Spleen (tissue), 11 donors: ENCODE measurements around the gene TNNT1. TPM values are rescaled to one million over a fixed set of nuclear protein-coding genes. Genes with fewer than 3 reads are reported as not detected.

ENCODE experiments used
- DNase-seq: peaks from one replicate; pipeline ENCODE4 v3.0.0-alpha.2; 2020
- H3K27ac ChIP-seq, 8 donors: fragments of 200-600 bp; sonication (generic) in 7 of 8; 1 replicate in 4 of 8; 2 replicates in 4 of 8; pipeline versions ENCODE4 v1.5.0 to v1.8.0; 2016 to 2021; ENCODE audit warnings: inconsistent platforms in 4 of 8, mild to moderate bottlenecking in 4 of 8, moderate library complexity in 1 of 8
- H3K27me3 ChIP-seq, 7 donors: fragments of 200-600 bp; sonication (generic) in 6 of 7; replicated peaks in 1 of 7; 1 replicate in 4 of 7; 2 replicates in 3 of 7; pipeline versions ENCODE4 v1.5.0 to v1.8.0; 2016 to 2021; ENCODE audit warnings: inconsistent platforms in 3 of 7, mild to moderate bottlenecking in 1 of 7
- H3K36me3 ChIP-seq, 6 donors: fragments of 200-600 bp; sonication (generic) in 5 of 6; 1 replicate in 4 of 6; 2 replicates in 2 of 6; pipeline versions ENCODE4 v1.5.0 to v1.8.0; 2016 to 2021; ENCODE audit warnings: inconsistent platforms in 2 of 6
- H3K4me1 ChIP-seq, 6 donors: fragments of 200-600 bp; sonication (generic) in 5 of 6; 1 replicate in 3 of 6; 2 replicates in 3 of 6; pipeline versions ENCODE4 v1.5.0 to v1.8.0; 2016 to 2021; ENCODE audit warnings: inconsistent platforms in 3 of 6
- H3K4me3 ChIP-seq, 8 donors: fragments of 200-600 bp; sonication (generic) in 7 of 8; 1 replicate in 4 of 8; 2 replicates in 4 of 8; pipeline versions ENCODE4 v1.5.0 to v1.8.0; 2016 to 2021; ENCODE audit warnings: inconsistent platforms in 4 of 8, mild to moderate bottlenecking in 4 of 8, moderate library complexity in 2 of 8
- H3K9me3 ChIP-seq, 8 donors: fragments of 200-600 bp; sonication (generic) in 7 of 8; 1 replicate in 4 of 8; 2 replicates in 4 of 8; pipeline versions ENCODE4 v1.5.0 to v1.8.0; 2016 to 2021; ENCODE audit warnings: inconsistent platforms in 4 of 8
- CTCF ChIP-seq, 11 experiments: fragments of 200-600 bp in 7 of 11; fragments of 450-650 bp in 4 of 11; sonication (generic) in 4 of 11; IDR thresholded peaks in 8 of 11; conservative IDR thresholded peaks in 3 of 11; 1 replicate in 7 of 11; 2 replicates in 4 of 11; pipeline versions ENCODE4 v1.4.0 to v1.8.0; 2016 to 2021; ENCODE audit warnings: antibody characterized with exemption in 11 of 11, inconsistent platforms in 4 of 11, mild to moderate bottlenecking in 1 of 11
- POLR2A ChIP-seq, 3 donors: fragments of 450-650 bp; IDR thresholded peaks; one replicate each; pipeline ENCODE4 v1.5.1; 2017; ENCODE audit warnings: antibody characterized with exemption in 3 of 3, mild to moderate bottlenecking in 1 of 3
- POLR2AphosphoS5 ChIP-seq, 3 donors: sonication (generic); formaldehyde crosslinking; IDR thresholded peaks; one replicate each; pipeline ENCODE4 v1.5.1; 2017; ENCODE audit warnings: antibody characterized with exemption in 3 of 3
- WGBS, 5 donors: extraction: QIAGEN DNeasy Blood & Tissue Kit in 3 of 5; methylation state at CpG; one replicate each; pipeline versions ENCODE4 v1.1.5 to v1.1.7; 2013 to 2018; 5-methylcytosine and 5-hydroxymethylcytosine counted together
- intact Hi-C: fragments of 100-400 bp; cut with DNase I; formaldehyde crosslinking; loops from one replicate; pipeline ENCODE4 v1.15.0; 2023; ENCODE audit warnings: low total_unique reads
- polyA plus RNA-seq, 3 donors: library from polyadenylated mRNA; stranded (reverse); fragments of 200-250 nt; gene quantifications; one replicate each; pipeline ENCODE4 v1.2.1, GENCODE V29; 2013
- total RNA-seq, 7 donors: library from RNA; depleted of rRNA in 3 of 7; stranded (reverse); fragments of >200 nt in 3 of 7; fragmentation: NEBNext Ultra II Directional in 4 of 7; extraction: Animal tissue kit (Norgen Biotek cat#: 25700) in 4 of 7; gene quantifications; one replicate each; pipeline versions ENCODE4 v1.1.0 to v1.2.1, GENCODE V29; 2016 to 2021
- donor health status: healthy with polysubstance abuse.
- donor health status: DM: no; HTN: no; CAD: no; lungs with moderate emphysema.
- donor health status: DM: no; HTN: no; CAD: no.
- donor health status: Bipolar disorder and iron deficiency.
- donor health status: healthy.
- donor health status: DM: no; HTN: no; CAD: no.
- donor health status: DM: yes; HTN: yes; CAD: no.

The TNNT1 gene
- total and polyA plus RNA-seq, 10 donors: 0.26 to 6.2 (median 1.5) TPM; not detected in 3

GRCh38 chr19:55161571-55162322 lies 12.7 kb upstream of the TNNT1 start:
- DNase-seq: no peak
- intact Hi-C loops: no loop called here
- TF ChIP-seq POLR2AphosphoS5 (IDR thresholded peaks at IDR 0.05) (no peak), CTCF (IDR thresholded peaks at IDR 0.05 in 8 of 11, conservative IDR thresholded peaks at IDR 0.05 in 3 of 11) (no peak), POLR2A (IDR thresholded peaks at IDR 0.05) (no peak)
- no peak overlapping the region for H3K4me3 ChIP-seq
- H3K27me3 ChIP-seq: peaks cover 5 to 100% (median 71%) of the 10 kb centered on the region in 7 donors
- H3K9me3 ChIP-seq: no peaks in the 10 kb centered on the region
- H3K27ac ChIP-seq: no peak overlapping the region
- H3K36me3 ChIP-seq: no peaks in the 10 kb centered on the region
- H3K4me1 ChIP-seq: peaks cover 0 to 26% (median 17%) of the 10 kb centered on the region in 6 donors
- 28 to 58% (median 32%) methylated on average over 22 to 61 of the region's 61 CpGs for WGBS, 5 donors

DNA sequence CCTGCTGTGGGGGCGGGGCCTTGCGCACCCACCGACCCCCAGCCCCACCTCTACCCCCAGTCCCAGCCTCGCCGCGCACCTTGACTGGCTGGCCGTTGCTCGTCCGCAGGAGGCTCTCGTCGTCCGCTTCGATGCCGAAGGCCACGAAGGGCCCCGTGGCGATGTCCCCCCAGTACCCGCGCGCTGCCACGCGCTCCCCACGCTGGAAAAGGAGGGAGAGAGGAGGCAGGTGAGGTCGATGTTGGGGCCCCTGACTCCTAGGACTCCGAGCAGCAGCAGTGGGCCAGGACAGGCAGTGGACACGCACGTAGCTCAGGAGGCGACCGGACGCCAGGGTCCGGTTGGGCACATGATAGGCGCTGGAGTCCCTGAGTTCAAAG lies 12.0 kb upstream of the TNNT1 start:
- Histone ChIP-seq H3K9me3 (peaks cover 0 to 3% (median 0%) of the 10 kb centered on the region in 8 donors), H3K36me3 (no peaks in the 10 kb centered on the region), H3K4me1 (peaks cover 0 to 26% (median 9%) of the 10 kb centered on the region in 6 donors), H3K27ac (no peak overlapping the region), H3K4me3 (peak overlapping the region in 1 of 8 donors; percentile 42), H3K27me3 (peaks cover 0 to 100% (median 71%) of the 10 kb centered on the region in 7 donors)
- DNase-seq: no peak
- intact Hi-C loops: no loop called here
- 20 to 28% (median 26%) methylated on average over 1 to 32 of the region's 32 CpGs for WGBS, 5 donors
- no peak for TF ChIP-seq POLR2A (IDR thresholded peaks at IDR 0.05)

DNA sequence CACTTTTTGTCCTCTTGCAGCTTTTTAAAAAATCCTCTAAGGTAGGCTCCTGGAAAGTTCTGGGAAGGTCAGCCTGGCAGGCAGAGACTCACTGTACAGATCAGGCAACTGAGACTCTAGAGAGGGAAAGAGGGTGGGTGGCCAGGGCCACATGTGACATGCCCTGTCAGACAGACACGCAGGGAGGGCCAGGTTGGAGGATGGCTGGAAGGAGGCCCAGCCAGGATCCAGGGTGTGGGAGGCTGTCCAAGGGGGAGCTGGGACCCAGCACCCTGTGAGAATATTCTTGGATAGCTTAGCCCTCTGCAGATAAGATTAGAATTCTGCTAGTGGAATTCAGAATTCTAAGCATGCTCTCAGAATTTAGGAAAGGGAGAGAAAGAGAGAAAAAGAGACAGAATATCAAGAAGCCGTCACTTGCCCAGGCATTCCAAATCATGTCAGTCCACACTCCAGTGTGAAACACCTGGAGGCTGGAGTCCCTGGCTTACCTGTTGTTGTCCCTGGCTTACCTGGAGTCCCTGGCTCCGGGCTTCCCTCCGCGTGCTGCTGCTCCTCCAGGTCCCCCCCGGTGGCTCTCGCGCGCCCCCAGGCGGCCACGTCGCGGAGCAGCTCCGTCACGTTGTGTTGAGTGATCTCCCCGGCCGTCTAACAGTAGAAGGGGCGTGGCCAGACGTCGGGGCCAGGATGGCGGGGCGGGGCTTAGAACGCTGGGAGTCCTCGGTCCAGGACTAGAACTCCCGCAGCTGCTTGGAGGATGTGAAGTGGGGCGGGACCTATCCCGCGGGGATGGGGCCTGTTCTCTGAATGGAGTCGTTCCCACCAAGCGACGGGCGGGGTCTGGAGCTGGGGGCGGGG lies 11.4 kb upstream of the TNNT1 start:
- WGBS, 5 donors: 4 to 7% (median 6%) methylated on average over 24 to 33 of the region's 33 CpGs
- Histone ChIP-seq H3K27me3 (peaks cover 0 to 98% (median 67%) of the 10 kb centered on the region in 7 donors), H3K9me3 (peaks cover 0 to 3% (median 0%) of the 10 kb centered on the region in 8 donors), H3K4me3 (peak overlapping the region in 1 of 8 donors; percentile 42), H3K27ac (no peak overlapping the region), H3K36me3 (no peaks in the 10 kb centered on the region), H3K4me1 (peaks cover 0 to 27% (median 6%) of the 10 kb centered on the region in 6 donors)
- TF ChIP-seq CTCF (IDR thresholded peaks at IDR 0.05 in 8 of 11, conservative IDR thresholded peaks at IDR 0.05 in 3 of 11): peak; percentile 62 to 90 (median 77)
- TF ChIP-seq POLR2A (IDR thresholded peaks at IDR 0.05): no peak
- TF ChIP-seq POLR2AphosphoS5 (IDR thresholded peaks at IDR 0.05): peak; percentile 27 to 74 (median 55)
- intact Hi-C loops: no loop called here
- peak; percentile 95 for DNase-seq

GRCh38 chr19:55158848-55159749 lies 10.1 kb upstream of the TNNT1 start:
- H3K27ac ChIP-seq: no peak overlapping the region
- H3K4me3 ChIP-seq: no peak overlapping the region
- TF ChIP-seq POLR2AphosphoS5 (IDR thresholded peaks at IDR 0.05) (no peak), CTCF (IDR thresholded peaks at IDR 0.05 in 8 of 11, conservative IDR thresholded peaks at IDR 0.05 in 3 of 11) (no peak), POLR2A (IDR thresholded peaks at IDR 0.05) (no peak)
- no peaks in the 10 kb centered on the region for H3K36me3 ChIP-seq
- peaks cover 0 to 27% (median 6%) of the 10 kb centered on the region in 6 donors for H3K4me1 ChIP-seq
- DNase-seq: no peak
- WGBS, 5 donors: 69 to 83% (median 77%) methylated on average over 11 to 18 of the region's 18 CpGs
- peaks cover 0 to 3% (median 0%) of the 10 kb centered on the region in 8 donors for H3K9me3 ChIP-seq
- intact Hi-C loops: no loop called here
- H3K27me3 ChIP-seq: peaks cover 0 to 93% (median 59%) of the 10 kb centered on the region in 7 donors
